ENCODE measurements around the gene LDLRAP1.

Gene LDLRAP1

GRCh38 chr1:25615563-25616094 lies 72.2 kb downstream of the LDLRAP1 start:
- Histone ChIP-seq H3K9me3 (no peaks in the 10 kb centered on the region), H3K36me3 (no peaks in the 10 kb centered on the region), H3K27me3 (no peaks in the 10 kb centered on the region), H3K4me1 (no peaks in the 10 kb centered on the region; the same call in none of the 2 replicates), H3K4me3 (ENCODE audit: low read depth, low read length) (peak overlapping the region; percentile 58)
- no peak for TF ChIP-seq CTCF (IDR thresholded peaks at IDR 0.05; ENCODE audit: low read depth, low read length)
- no peak for DNase-seq

- H3K27me3 ChIP-seq = no peaks in the 10 kb centered on the region
- DNase-seq = peak; percentile 89
- no peaks in the 10 kb centered on the region; the same call in 1 of the 2 replicates for H3K4me1 ChIP-seq
- peak within 1 kb of the TSS; percentile 62 for H3K4me3 ChIP-seq (ENCODE audit: low read depth, low read length)
- no peaks in the 10 kb centered on the region for H3K9me3 ChIP-seq
- no peaks in the 10 kb centered on the region for H3K36me3 ChIP-seq
- TF ChIP-seq CTCF (IDR thresholded peaks at IDR 0.05; ENCODE audit: low read depth, low read length) = peak; percentile 30
Observed at GRCh38 chr1:25616095-25616986, 72.9 kb downstream of the LDLRAP1 start, which contains the start of gene MAN1C1. Gene MAN1C1 (plus strand): TSS chr1:25616791. CDS start chr1:25617798, 1,007 bp downstream.

GRCh38 chr1:25616987-25617624 lies 73.7 kb downstream of the LDLRAP1 start:
- H3K36me3 ChIP-seq = no peaks in the 10 kb centered on the region
- no peaks in the 10 kb centered on the region for H3K9me3 ChIP-seq
- peak overlapping the region; percentile 62 for H3K4me3 ChIP-seq (ENCODE audit: low read depth, low read length)
- DNase-seq = peak; percentile 20
- H3K27me3 ChIP-seq = no peaks in the 10 kb centered on the region
- TF ChIP-seq CTCF (IDR thresholded peaks at IDR 0.05; ENCODE audit: low read depth, low read length) = no peak
- no peaks in the 10 kb centered on the region; the same call in 1 of the 2 replicates for H3K4me1 ChIP-seq

GRCh38 chr1:25617625-25618432 lies 74.4 kb downstream of the LDLRAP1 start:
- no peaks in the 10 kb centered on the region for H3K27me3 ChIP-seq
- no peaks in the 10 kb centered on the region; the same call in 1 of the 2 replicates for H3K4me1 ChIP-seq
- DNase-seq = no peak
- no peaks in the 10 kb centered on the region for H3K9me3 ChIP-seq
- H3K36me3 ChIP-seq = no peaks in the 10 kb centered on the region
- H3K4me3 ChIP-seq (ENCODE audit: low read depth, low read length) = no peak overlapping the region
- no peak for TF ChIP-seq CTCF (IDR thresholded peaks at IDR 0.05; ENCODE audit: low read depth, low read length)

- H3K4me1 ChIP-seq = no peaks in the 10 kb centered on the region; the same call in 1 of the 2 replicates
- no peak overlapping the region for H3K4me3 ChIP-seq (ENCODE audit: low read depth, low read length)
- no peak for TF ChIP-seq CTCF (IDR thresholded peaks at IDR 0.05; ENCODE audit: low read depth, low read length)
- no peaks in the 10 kb centered on the region for H3K9me3 ChIP-seq
- no peaks in the 10 kb centered on the region for H3K27me3 ChIP-seq
- H3K36me3 ChIP-seq = no peaks in the 10 kb centered on the region
- DNase-seq = no peak
Observed at GRCh38 chr1:25618433-25618808, 75.0 kb downstream of the LDLRAP1 start.
